A549 (cell line): Measurements from ENCODE around the gene CYP4V2.

Source experiments
- BHLHE40 ChIP-seq: IDR thresholded peaks from 2 replicates; pipeline ENCODE4 v1.6.1; 2012; ENCODE audit warnings: low read depth, low read length, inconsistent platforms
- CHD2 ChIP-seq: fragments of 150-350 bp; IDR thresholded peaks from 2 replicates; pipeline ENCODE4 v1.6.1; 2014; ENCODE audit warnings: low read length; ENCODE audit not compliant: partially characterized antibody
- CTCF ChIP-seq: fragments of >200 bp; sonication (Bioruptor Twin); formaldehyde crosslinking; IDR thresholded peaks from 3 replicates; pipeline ENCODE4 v1.5.1; 2016
- FOSB ChIP-seq: fragments of 250-450 bp; sonication (Bioruptor Pico); IDR thresholded peaks from 2 replicates; pipeline ENCODE4 v1.5.0; 2020; ENCODE audit warnings: mild to moderate bottlenecking, moderate library complexity
- NPAS2 ChIP-seq: fragments of 250-450 bp; sonication (Bioruptor Pico); IDR thresholded peaks from 2 replicates; pipeline ENCODE4 v1.8.0; 2022; ENCODE audit warnings: mild to moderate bottlenecking, moderate library complexity, borderline replicate concordance
- POLR2A ChIP-seq: IDR thresholded peaks from 2 replicates; pipeline ENCODE4 v1.6.1; 2012; ENCODE audit warnings: mild to moderate bottlenecking, low read length
- RAD21 ChIP-seq, 2 experiments: fragments of >200 bp in 1 of 2; sonication (Bioruptor Twin) in 1 of 2; formaldehyde crosslinking in 1 of 2; IDR thresholded peaks in 1 of 2; conservative IDR thresholded peaks in 1 of 2; 2 replicates in 1 of 2; 3 replicates in 1 of 2; pipeline ENCODE4 v1.6.1; 2012 to 2018; ENCODE audit warnings: inconsistent platforms in 1 of 2
- RCOR1 ChIP-seq: fragments of 150-350 bp; IDR thresholded peaks from 2 replicates; pipeline ENCODE4 v1.6.1; 2014; ENCODE audit warnings: antibody characterized with exemption, low read length, low read depth
- REST ChIP-seq: fragments of 200-600 bp; sonication (generic); IDR thresholded peaks from 2 replicates; pipeline ENCODE4 v1.6.1; 2016; ENCODE audit warnings: antibody characterized with exemption, mild to moderate bottlenecking, moderate library complexity

GRCh38 chr4:186144946-186145569 is 46.3 kb upstream of the CYP4V2 start:
- TF ChIP-seq CTCF = no peak
- no peak for TF ChIP-seq RCOR1
- no peak for TF ChIP-seq REST
- no peak for TF ChIP-seq NPAS2 (CRISPR knock-in tag)
- TF ChIP-seq POLR2A = no peak
- TF ChIP-seq CHD2 = no peak
- TF ChIP-seq FOSB (CRISPR knock-in tag) = no peak
- TF ChIP-seq BHLHE40 = no peak
- no peak for TF ChIP-seq RAD21 (conservative IDR thresholded peaks at IDR 0.05 in 1 of 2, IDR thresholded peaks at IDR 0.05 in 1 of 2)
